Skeletal muscle satellite cell (primary cell): Measurements from ENCODE around the gene ALKBH4.
"Not testable (repeated sequence)": the region's sequence is repeated elsewhere in the genome, so short reads cannot be mapped to it uniquely, and the experiment has no call there.

Experiments used
- H3K27me3 ChIP-seq: 2 replicates; pipeline ENCODE4 v1.7.0; 2013; ENCODE audit warnings: low read length; ENCODE audit not compliant: control insufficient read depth, insufficient read depth
- H3K36me3 ChIP-seq: 2 replicates; pipeline ENCODE4 v1.7.0; 2013; ENCODE audit warnings: mild to moderate bottlenecking, control low read depth, low read length; ENCODE audit not compliant: insufficient read depth
- H3K4me1 ChIP-seq: 2 replicates; pipeline ENCODE4 v1.7.0; 2013; ENCODE audit warnings: low read length; ENCODE audit not compliant: control insufficient read depth, insufficient read depth
- H3K4me2 ChIP-seq: 2 replicates; pipeline ENCODE4 v1.7.0; 2013; ENCODE audit warnings: mild to moderate bottlenecking, low read length
- H3K4me3 ChIP-seq: 2 replicates; pipeline ENCODE4 v1.7.0; 2013; ENCODE audit warnings: low read length
- H3K9ac ChIP-seq: 2 replicates; pipeline ENCODE4 v1.7.0; 2013; ENCODE audit warnings: mild to moderate bottlenecking, low read depth, low read length, moderate library complexity
- H3K9me3 ChIP-seq: replicated peaks from 2 replicates; pipeline ENCODE4 v1.7.0; 2013; ENCODE audit warnings: mild to moderate bottlenecking, control low read depth, low read length

The ALKBH4 gene

DNA sequence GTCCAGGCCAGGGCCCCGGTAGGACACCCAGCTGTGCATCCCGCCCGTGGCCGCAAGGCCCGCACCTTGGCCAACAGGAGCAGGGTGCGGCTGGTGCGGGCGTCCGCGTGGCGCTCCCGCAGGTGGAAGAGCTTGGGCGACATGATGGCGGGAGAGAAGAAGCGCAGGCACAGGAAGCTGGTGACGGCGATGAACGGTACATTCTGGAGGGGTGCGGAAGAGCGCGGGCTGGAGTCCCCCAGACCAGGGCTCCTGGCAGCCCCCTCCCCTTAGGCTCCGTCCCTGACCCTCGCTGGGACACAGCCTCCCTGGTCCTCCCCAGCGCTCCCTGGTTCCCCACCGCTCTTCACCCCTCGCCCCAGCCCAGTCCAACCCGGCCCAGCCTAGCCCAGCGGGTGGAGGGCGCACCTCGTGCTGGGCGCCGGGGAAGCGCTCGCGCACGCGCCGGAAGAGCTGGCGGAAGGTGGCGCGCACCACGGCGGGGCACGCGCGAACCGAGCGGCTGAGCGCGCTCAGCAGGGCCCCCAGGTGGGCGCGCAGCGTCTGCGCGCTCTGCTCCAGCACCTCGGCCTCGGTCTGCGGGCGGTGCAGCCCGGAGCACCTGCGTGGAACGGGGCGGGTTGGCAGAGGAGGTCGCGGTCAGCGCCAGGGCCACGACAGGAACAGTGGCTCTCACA is 29.9 kb upstream of the ALKBH4 start:
- H3K4me2 ChIP-seq, H3K9me3 ChIP-seq, H3K4me3 ChIP-seq, H3K27me3 ChIP-seq, H3K36me3 ChIP-seq, H3K4me1 ChIP-seq, H3K9ac ChIP-seq: not testable (repeated sequence)

DNA sequence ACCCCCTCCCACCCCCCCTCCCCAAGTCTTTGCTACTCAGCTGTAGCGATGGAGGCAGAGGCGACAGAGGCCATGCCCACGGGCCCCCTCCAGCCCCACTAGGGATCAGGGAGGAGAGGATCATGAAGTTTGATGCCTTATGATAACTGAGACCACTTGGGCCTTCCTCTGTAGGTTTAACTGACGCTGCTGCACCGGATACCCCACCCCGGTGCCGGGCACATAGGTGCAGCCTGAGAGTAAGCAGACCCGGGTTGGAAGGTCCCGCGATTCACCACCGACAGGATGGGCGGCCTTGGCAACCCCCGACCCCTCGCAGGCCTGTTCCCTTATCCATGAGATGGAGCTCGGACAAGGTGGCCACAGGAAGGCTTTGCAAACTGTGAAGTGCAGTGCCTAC is 29.4 kb upstream of the ALKBH4 start:
- H3K4me2 ChIP-seq, H3K9ac ChIP-seq, H3K36me3 ChIP-seq, H3K27me3 ChIP-seq, H3K4me3 ChIP-seq, H3K4me1 ChIP-seq, H3K9me3 ChIP-seq: not testable (repeated sequence)

DNA sequence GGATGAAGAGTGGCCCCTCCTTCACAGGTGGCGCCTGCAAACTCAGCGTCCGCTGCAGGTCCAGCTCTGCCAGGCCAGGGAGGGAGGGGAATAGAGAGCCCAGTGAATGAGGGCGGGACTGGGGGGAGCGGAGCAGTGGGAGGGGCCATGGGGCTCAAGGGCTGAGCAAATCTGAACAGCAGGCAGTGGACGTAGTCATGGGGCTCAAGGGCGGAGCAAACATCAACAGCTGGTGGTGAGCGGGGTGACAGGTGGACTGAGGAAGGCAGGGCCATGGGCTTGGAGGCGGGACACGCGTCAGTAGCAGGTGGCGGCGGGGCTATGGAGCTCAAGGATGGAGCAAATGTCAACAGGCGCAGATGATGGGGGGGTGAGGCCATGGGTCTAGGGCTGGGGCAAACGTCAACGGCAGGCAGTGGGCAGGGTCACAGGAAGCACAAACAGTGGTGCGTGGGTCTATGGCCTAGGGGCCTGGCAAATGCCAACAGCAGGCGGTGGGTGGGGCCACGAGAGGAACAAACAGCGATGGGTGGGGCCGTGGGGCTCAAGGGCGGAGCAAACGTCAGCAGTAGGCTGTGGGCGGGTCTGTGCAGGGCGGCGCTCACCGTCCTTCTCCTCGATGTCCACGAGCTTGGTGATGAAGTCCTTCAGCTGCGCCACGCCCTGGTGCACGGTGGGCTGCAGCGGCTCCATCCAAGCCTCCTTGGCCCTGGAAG is 28.7 kb upstream of the ALKBH4 start:
- H3K27me3 ChIP-seq, H3K9ac ChIP-seq, H3K36me3 ChIP-seq, H3K9me3 ChIP-seq, H3K4me1 ChIP-seq, H3K4me3 ChIP-seq, H3K4me2 ChIP-seq: not testable (repeated sequence)

DNA sequence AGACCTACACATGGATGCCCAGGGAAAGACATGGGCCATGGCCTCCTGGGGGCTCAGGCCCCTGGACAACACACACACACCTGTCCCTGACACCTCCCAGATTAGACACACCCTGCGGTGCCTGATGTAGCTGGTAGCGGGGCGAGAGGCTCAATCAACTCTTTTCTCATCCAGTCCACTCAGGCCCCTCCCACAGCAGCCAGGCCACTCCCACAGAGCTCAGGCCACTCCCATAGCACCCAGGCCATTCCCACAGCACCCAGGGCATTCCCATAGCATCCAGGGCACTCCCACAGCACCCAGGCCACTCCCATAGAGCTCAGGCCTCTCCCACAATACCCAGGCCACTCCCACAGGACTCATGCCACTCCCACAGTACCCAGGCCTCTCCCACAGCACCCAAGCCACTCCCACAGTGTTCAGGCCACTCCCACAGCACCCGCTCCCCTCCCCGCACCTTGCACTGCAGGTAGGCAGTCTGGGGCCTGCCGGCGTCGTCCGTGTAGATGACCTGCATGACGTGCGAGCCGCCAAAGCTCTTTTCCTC is 25.9 kb upstream of the ALKBH4 start:
- H3K4me2 ChIP-seq, H3K36me3 ChIP-seq, H3K9me3 ChIP-seq, H3K27me3 ChIP-seq, H3K9ac ChIP-seq, H3K4me1 ChIP-seq, H3K4me3 ChIP-seq: not testable (repeated sequence)

DNA sequence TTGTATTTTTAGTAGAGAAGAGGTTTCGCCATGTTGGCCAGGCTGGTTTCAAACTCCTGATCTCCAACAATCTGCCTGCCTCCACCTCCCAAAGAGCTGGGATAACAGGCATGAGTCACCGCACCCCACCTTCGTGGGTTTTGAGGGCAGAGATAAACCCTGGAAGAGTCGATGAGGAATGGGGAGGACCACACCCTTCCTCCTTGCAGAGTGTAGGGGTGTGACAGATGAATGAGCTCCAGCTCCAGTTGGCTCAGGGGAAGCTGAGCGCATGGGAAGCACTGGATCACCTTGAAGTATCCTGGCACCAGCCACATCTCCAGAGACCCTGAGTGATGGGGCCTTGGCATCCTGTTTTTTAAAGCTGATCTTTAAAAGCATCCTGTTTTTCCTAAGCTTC is 19.7 kb upstream of the ALKBH4 start:
- H3K9ac ChIP-seq, H3K4me2 ChIP-seq, H3K27me3 ChIP-seq, H3K9me3 ChIP-seq, H3K4me1 ChIP-seq, H3K4me3 ChIP-seq, H3K36me3 ChIP-seq: not testable (repeated sequence)

DNA sequence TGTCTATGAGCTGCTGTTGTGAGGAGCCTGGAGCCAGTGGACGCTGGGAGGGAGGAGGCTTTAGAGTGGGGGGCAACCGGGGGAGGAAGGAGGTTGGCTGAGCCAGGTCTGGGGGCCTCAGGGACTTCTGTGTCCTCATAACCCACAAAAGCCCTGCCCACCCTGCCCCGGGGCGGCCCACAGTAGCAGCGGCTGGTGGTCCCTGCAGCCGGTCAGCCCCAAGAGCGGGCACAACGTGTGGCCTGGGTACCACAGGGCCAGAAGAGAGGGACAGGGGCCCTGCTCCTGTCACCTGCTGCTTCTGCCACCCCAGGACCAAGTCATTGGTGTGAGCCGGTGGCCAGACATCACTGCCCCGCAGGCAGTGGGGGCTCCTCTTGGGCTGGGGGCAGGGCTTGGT is 17.3 kb upstream of the ALKBH4 start:
- H3K9me3 ChIP-seq, H3K4me2 ChIP-seq, H3K9ac ChIP-seq, H3K4me1 ChIP-seq, H3K36me3 ChIP-seq, H3K4me3 ChIP-seq, H3K27me3 ChIP-seq: not testable (repeated sequence)

DNA sequence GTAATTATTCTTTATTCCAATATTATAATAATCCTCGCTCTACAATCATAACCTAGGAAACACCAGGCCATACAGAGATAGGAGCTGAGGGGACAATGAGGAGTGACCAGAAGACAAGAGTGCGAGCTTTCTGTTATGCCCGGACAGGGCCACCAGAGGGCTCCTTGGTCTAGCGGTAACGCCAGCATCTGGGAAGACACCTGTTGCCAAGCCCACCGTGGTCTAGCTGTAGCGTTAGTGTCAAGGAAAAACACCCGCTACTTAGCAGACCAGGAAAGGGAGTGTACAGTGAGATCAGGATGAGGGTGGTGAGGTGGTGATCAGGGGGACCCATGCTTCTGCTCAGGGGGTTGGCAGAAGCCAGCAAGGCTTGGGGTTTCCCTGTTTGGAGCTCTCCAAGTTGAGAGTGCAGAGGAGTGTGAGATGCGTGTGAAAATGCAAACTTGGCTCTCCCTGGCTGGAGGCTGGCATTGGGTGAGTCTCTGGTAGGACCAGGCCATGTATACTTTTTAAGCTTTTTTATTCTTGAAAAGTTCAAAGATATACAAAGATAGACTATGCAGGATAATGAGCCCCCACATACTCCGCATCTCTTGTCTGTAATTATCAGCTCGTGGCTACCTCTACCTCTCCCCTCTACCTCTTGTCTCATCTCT is 15.4 kb upstream of the ALKBH4 start:
- not testable (repeated sequence) for H3K4me2 ChIP-seq, H3K9ac ChIP-seq, H3K36me3 ChIP-seq, H3K4me1 ChIP-seq, H3K27me3 ChIP-seq, H3K4me3 ChIP-seq, H3K9me3 ChIP-seq

DNA sequence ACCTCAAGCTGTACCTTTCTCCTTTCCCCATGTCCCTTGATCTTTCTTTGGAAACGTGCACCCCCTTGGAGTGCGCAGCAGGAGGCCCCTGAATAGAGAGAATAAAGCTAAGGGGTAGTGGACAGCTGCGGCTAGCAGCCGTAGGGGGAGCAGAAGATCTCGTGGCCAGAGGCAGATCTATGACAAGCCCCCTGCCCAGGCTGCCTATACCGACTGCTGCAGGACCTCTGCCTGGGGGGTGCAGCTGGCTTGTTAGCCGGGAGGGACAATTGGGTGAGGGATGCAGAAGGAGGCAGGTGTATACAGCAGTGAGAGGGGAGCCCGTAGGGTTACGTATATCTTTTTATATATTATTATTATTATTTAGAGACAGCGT is 14.5 kb upstream of the ALKBH4 start:
- H3K4me3 ChIP-seq, H3K27me3 ChIP-seq, H3K4me1 ChIP-seq, H3K9ac ChIP-seq, H3K9me3 ChIP-seq, H3K36me3 ChIP-seq: not testable (repeated sequence)
- peak overlapping the region; percentile 64 for H3K4me2 ChIP-seq

DNA sequence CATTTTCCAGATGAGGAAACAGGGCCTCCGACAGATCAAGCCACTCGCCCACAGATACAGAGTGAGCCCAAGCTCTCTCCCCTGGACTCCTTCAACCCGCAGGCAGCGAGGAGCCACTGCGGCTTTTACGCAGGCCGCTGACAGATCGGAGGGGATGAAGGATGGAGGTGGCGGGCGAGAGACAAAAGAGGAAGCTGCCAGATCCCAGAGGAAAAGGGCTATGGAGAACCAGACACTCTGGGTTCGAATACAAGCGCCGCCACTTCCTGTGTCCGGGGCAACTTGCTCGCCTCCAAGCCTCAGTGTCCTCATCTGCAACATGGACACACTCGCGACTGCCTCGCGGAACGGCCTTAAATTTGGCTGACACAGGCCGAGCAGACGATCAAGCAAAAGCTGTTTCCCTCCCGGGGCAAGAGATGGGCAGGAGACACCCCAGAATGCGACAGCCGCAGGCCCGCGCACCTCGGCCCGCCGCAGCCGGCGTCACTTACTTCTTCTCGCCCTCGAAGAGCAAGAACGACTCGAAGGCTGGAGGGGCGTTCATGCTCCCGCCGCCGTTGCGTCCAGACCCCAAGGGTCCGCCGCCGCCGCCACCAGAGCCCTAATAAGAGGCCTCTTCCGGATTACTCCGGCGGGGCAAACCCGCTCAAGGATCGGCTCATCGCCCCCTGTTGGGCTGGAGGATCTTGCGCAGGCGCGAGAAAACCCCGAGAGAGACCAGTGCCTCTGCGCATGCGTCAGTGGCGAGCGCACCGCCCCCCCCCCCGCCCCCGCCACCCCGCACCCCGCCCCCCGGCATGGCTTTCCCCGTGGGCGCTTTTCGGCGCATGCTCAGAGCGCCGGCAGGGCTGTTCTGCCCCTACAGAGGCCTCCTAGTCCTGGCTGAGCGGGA is 13.9 kb upstream of the ALKBH4 start, which contains the start of gene POLR2J:
Gene POLR2J (minus strand): TSS at position 609 of the 895 bp plus-strand sequence. CDS start 62 bp downstream, at position 547.
- Histone ChIP-seq H3K4me2 (peak within 1 kb of the TSS; percentile 64), H3K9ac (peak within 1 kb of the TSS; percentile 52), H3K4me3 (peak within 1 kb of the TSS; percentile 59)
- not testable (repeated sequence) for H3K27me3 ChIP-seq, H3K4me1 ChIP-seq, H3K9me3 ChIP-seq, H3K36me3 ChIP-seq

DNA sequence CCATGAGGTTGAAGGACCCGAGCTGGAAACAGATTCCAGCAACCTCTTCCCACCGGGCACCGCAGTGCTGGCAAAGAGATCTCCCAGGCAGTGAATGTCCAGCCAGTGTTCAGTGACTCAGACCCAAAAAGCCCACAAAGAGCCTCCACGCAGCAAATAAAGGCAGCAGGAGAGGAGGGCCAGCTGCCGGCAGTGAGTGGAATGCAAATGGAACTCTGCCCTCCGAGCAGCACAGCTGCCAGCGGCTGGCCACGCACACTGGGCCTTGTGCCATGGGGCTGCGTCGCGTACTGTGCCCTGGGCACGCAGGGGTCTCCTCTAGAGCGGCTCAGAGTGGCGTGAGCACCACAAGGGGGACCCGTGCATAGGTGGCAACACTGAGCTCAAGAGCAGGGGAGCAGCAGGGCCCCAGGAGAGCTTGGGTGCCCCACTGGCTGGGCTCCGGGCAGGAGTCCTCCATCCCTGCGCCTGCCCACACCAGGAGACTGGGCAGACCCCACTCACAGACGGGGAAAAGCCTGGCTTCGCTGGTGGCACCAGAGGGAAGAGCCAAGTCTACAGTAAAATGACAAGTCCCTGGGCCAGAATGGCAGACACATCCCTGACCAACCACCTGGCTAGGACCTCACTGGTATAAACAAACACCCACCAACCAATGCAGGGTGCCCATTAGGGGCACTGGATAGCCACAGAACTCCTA is 10.2 kb upstream of the ALKBH4 start:
- not testable (repeated sequence) for H3K9ac ChIP-seq, H3K4me3 ChIP-seq, H3K9me3 ChIP-seq, H3K4me2 ChIP-seq, H3K4me1 ChIP-seq, H3K27me3 ChIP-seq
- peaks cover 19% of the 10 kb centered on the region for H3K36me3 ChIP-seq

DNA sequence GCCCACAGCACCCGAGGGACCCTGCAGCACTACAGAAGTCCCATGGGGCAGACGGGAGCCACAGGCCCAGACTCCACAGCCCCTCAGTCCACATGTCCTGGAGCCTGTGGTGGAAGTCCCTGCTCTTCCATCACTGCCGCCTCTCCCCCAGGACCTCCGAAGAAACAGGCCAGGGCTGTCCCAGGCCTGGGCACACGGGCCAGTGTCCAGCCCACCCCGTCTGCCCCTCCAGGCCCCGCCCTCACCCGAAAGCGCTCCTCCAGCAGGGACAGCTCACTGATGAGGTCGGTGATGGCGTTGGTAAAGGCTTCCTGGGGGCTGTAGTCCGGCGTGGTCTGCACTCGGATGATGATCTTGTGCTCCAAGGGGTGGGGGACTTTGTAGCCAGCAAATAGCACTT is 9.5 kb upstream of the ALKBH4 start:
- H3K4me1 ChIP-seq, H3K9me3 ChIP-seq, H3K9ac ChIP-seq, H3K27me3 ChIP-seq, H3K4me3 ChIP-seq, H3K4me2 ChIP-seq: not testable (repeated sequence)
- peaks cover 26% of the 10 kb centered on the region for H3K36me3 ChIP-seq
